IMR-90 (cell line): ENCODE results near the gene ZNF862. TPM values are rescaled to one million over a fixed set of nuclear protein-coding genes. Genes with fewer than 3 reads are reported as not detected.
A peak's percentile ranks its signal among the peaks of the same experiment; 100 is the strongest.

Experiments
- ATAC-seq: fragments of 200-7000 bp; cut with Tn5 transposase; 2 replicates; pipeline ENCODE4 v1.9.1; 2020; ENCODE audit warnings: low read depth, mild to moderate bottlenecking, moderate library complexity
- BruUV-seq: library from RNA; stranded (reverse); fragments of 400-500 nt; replicated peaks from 2 replicates; lab custom pipeline; 2021; lab: Mats Ljungman, UMichigan
- CTCF ChIA-PET: fragments of 300-600 bp; formaldehyde crosslinking; extraction: SDS; loops from one replicate; lab custom pipeline; 2021; ENCODE audit warnings: antibody characterized with exemption; lab: Yijun Ruan, JAX
- POLR2A ChIA-PET: fragments of 300-600 bp; sonication (Branson Sonifier 250); formaldehyde crosslinking; loops from one replicate; lab custom pipeline; 2022; ENCODE audit warnings: antibody characterized with exemption; ENCODE audit not compliant: unreplicated experiment; lab: Charles Lee
- DNase-seq: peaks from one replicate; pipeline ENCODE4 v3.0.0; 2013
- H2AFZ ChIP-seq: replicated peaks from 2 replicates; pipeline ENCODE3; 2013; ENCODE audit warnings: low read length, mild to moderate bottlenecking; ENCODE audit not compliant: poor library complexity
- H2AK5ac ChIP-seq: 2 replicates; pipeline ENCODE4 v1.6.1; 2013; ENCODE audit warnings: low read depth, low read length, inconsistent platforms
- H2AK9ac ChIP-seq: replicated peaks from 2 replicates; pipeline ENCODE3; 2013; ENCODE audit warnings: mild to moderate bottlenecking, low read depth, low read length, moderate library complexity; ENCODE audit not compliant: poor library complexity
- H2BK120ac ChIP-seq: 2 replicates; pipeline ENCODE4 v1.6.1; 2013; ENCODE audit warnings: low read depth, low read length, inconsistent platforms
- H2BK15ac ChIP-seq: 3 replicates; pipeline ENCODE4 v1.6.1; 2013; ENCODE audit warnings: low read depth, low read length, inconsistent platforms
- H2BK20ac ChIP-seq: 2 replicates; pipeline ENCODE4 v1.6.1; 2013; ENCODE audit warnings: low read depth, mild to moderate bottlenecking, inconsistent platforms, low read length, moderate library complexity
- H2BK5ac ChIP-seq: 2 replicates; pipeline ENCODE4 v1.6.1; 2013; ENCODE audit warnings: mild to moderate bottlenecking, low read depth, low read length, inconsistent platforms; ENCODE audit not compliant: poor library complexity, severe bottlenecking
- H3K14ac ChIP-seq: replicated peaks from 2 replicates; pipeline ENCODE4 v1.6.1; 2013; ENCODE audit warnings: low read depth, low read length, inconsistent platforms
- H3K18ac ChIP-seq: 2 replicates; pipeline ENCODE4 v1.6.1; 2013; ENCODE audit warnings: low read depth, low read length, control low read depth
- H3K23ac ChIP-seq: 2 replicates; pipeline ENCODE4 v1.6.1; 2013; ENCODE audit warnings: low read depth, low read length, inconsistent platforms
- H3K27ac ChIP-seq: 2 replicates; pipeline ENCODE4 v1.5.1; 2013; ENCODE audit warnings: mild to moderate bottlenecking, control low read depth, low read length; ENCODE audit not compliant: insufficient read depth
- H3K27me3 ChIP-seq: 2 replicates; pipeline ENCODE4 v1.6.1; 2013; ENCODE audit warnings: low read length; ENCODE audit not compliant: control insufficient read depth, insufficient read depth
- H3K36me3 ChIP-seq: 2 replicates; pipeline ENCODE4 v1.6.1; 2013; ENCODE audit warnings: low read length, mixed read lengths; ENCODE audit not compliant: control insufficient read depth, insufficient read depth
- H3K4ac ChIP-seq: 2 replicates; pipeline ENCODE4 v1.6.1; 2013; ENCODE audit warnings: low read depth, low read length, inconsistent platforms
- H3K4me1 ChIP-seq: 2 replicates; pipeline ENCODE4 v1.6.1; 2013; ENCODE audit warnings: low read length, mixed read lengths; ENCODE audit not compliant: control insufficient read depth, insufficient read depth
- H3K4me2 ChIP-seq: 2 replicates; pipeline ENCODE4 v1.6.1; 2013; ENCODE audit warnings: low read depth, mild to moderate bottlenecking, control low read depth, low read length, moderate library complexity
- H3K4me3 ChIP-seq: 2 replicates; pipeline ENCODE4 v1.5.1; 2013; ENCODE audit warnings: low read depth, mild to moderate bottlenecking, control low read depth, low read length, moderate library complexity; ENCODE audit not compliant: insufficient read depth
- H3K56ac ChIP-seq: 2 replicates; pipeline ENCODE4 v1.6.1; 2013; ENCODE audit warnings: low read length, inconsistent platforms; ENCODE audit not compliant: insufficient read depth; ENCODE audit errors: extremely low read depth
- H3K79me1 ChIP-seq, 2 experiments: 2 replicates each; pipeline ENCODE4 v1.6.1; 2013; ENCODE audit warnings: low read length in 2 of 2, inconsistent platforms in 1 of 2, low read depth in 1 of 2
- H3K9ac ChIP-seq: 2 replicates; pipeline ENCODE4 v1.6.1; 2013; ENCODE audit warnings: low read depth, low read length, control low read depth
- H3K9me1 ChIP-seq: 2 replicates; pipeline ENCODE4 v1.6.1; 2013; ENCODE audit warnings: low read length, inconsistent platforms; ENCODE audit not compliant: insufficient read depth
- H3K9me3 ChIP-seq: 2 replicates; pipeline ENCODE4 v1.6.1; 2013; ENCODE audit warnings: low read length; ENCODE audit not compliant: control insufficient read depth, insufficient read depth
- H4K20me1 ChIP-seq: 2 replicates; pipeline ENCODE4 v1.6.1; 2013; ENCODE audit warnings: low read length, inconsistent platforms; ENCODE audit not compliant: insufficient read depth
- H4K5ac ChIP-seq: 2 replicates; pipeline ENCODE4 v1.6.1; 2013; ENCODE audit warnings: mild to moderate bottlenecking, low read depth, low read length, control low read depth
- H4K8ac ChIP-seq, 2 experiments: 2 replicates each; pipeline ENCODE4 v1.6.1; 2013; ENCODE audit warnings: low read depth in 2 of 2, low read length in 2 of 2, control low read depth in 1 of 2, inconsistent platforms in 1 of 2
- H4K91ac ChIP-seq: 2 replicates; pipeline ENCODE4 v1.6.1; 2013; ENCODE audit warnings: low read depth, low read length, inconsistent platforms; ENCODE audit not compliant: insufficient read depth
- BHLHE40 ChIP-seq: fragments of 150-350 bp; IDR thresholded peaks from 2 replicates; pipeline ENCODE4 v1.6.1; 2016; ENCODE audit warnings: mild to moderate bottlenecking, low read depth, low read length
- FOS ChIP-seq: fragments of 150-350 bp; IDR thresholded peaks from 2 replicates; pipeline ENCODE4 v1.6.1; 2016; ENCODE audit warnings: low read depth, low read length
- MAFK ChIP-seq: IDR thresholded peaks from 2 replicates; pipeline ENCODE4 v1.6.1; 2012; ENCODE audit warnings: low read depth, low read length, improper control_type of control experiment
- POLR2A ChIP-seq: IDR thresholded peaks from 2 replicates; pipeline ENCODE4 v1.6.1; 2012; ENCODE audit warnings: mild to moderate bottlenecking, low read depth, low read length
- RAD21 ChIP-seq: IDR thresholded peaks from 2 replicates; pipeline ENCODE4 v1.6.1; 2012; ENCODE audit warnings: low read length, improper control_type of control experiment
- RCOR1 ChIP-seq: IDR thresholded peaks from 2 replicates; pipeline ENCODE4 v1.6.1; 2012; ENCODE audit warnings: mild to moderate bottlenecking, low read length, improper control_type of control experiment; ENCODE audit not compliant: insufficient replicate concordance
- RFX5 ChIP-seq: IDR thresholded peaks from 2 replicates; pipeline ENCODE4 v1.8.0; 2012; ENCODE audit warnings: low read depth, mild to moderate bottlenecking, low read length, moderate library complexity
- SMC3 ChIP-seq: fragments of 150-350 bp; IDR thresholded peaks from 2 replicates; pipeline ENCODE4 v1.6.1; 2016; ENCODE audit warnings: low read depth, mild to moderate bottlenecking, antibody characterized with exemption, low read length, moderate library complexity
- WGBS, 2 experiments: methylation state at CpG; one replicate each; pipeline versions ENCODE4 v1.1.5 to v1.1.7; 2013; ENCODE audit warnings: missing lambda C conversion rate in 2 of 2; ENCODE audit not compliant: insufficient read length in 1 of 2; ENCODE audit errors: extremely low coverage in 2 of 2; 5-methylcytosine and 5-hydroxymethylcytosine counted together
- dilution Hi-C: fragments of 300-500 bp; cut with HindIII; formaldehyde crosslinking; loops from one replicate; pipeline ENCODE4 v1.14.3; 2018; ENCODE audit warnings: low sequenced_read_pairs; ENCODE audit not compliant: unreplicated experiment
- in situ Hi-C: fragments of 300-500 bp; cut with MboI; formaldehyde crosslinking; loops from 3 replicates; pipeline ENCODE4 v1.14.3; 2019; ENCODE audit warnings: low sequenced_read_pairs, inconsistent platforms, mixed read lengths
- intact Hi-C: fragments of 100-400 bp; cut with micrococcal nuclease; formaldehyde crosslinking; loops from 2 replicates; pipeline ENCODE4 v1.10.0; 2022
- polyA plus RNA-seq, 3 experiments: library from polyadenylated mRNA; depleted of rRNA; stranded (reverse); fragments of >200 nt; gene quantifications; 2 replicates each; pipeline ENCODE4 v1.2.3, GENCODE V29; 2012; ENCODE audit warnings: low replicate concordance in 1 of 3
- total RNA-seq: library from RNA; depleted of rRNA; stranded (reverse); fragments of >200 nt; gene quantifications from 2 replicates; pipeline ENCODE4 v1.2.3, GENCODE V29; 2012
- TF ChIP-seq, protein P1 (sequence below): conservative IDR thresholded peaks from 2 replicates; pipeline ENCODE4 v1.5.1; 2012; ENCODE audit warnings: mild to moderate bottlenecking, low read depth, low read length, improper control_type of control experiment
- TF ChIP-seq, protein P2 (sequence below): fragments of 150-350 bp; IDR thresholded peaks from 2 replicates; pipeline ENCODE4 v1.6.1; 2016; ENCODE audit warnings: low read depth, mild to moderate bottlenecking, low read length, moderate library complexity, borderline replicate concordance

Gene ZNF862
- total and polyA plus RNA-seq, 2 of the 4 experiments (the other 2 are of a cell fraction): 5.9 to 10.8 TPM

DNA sequence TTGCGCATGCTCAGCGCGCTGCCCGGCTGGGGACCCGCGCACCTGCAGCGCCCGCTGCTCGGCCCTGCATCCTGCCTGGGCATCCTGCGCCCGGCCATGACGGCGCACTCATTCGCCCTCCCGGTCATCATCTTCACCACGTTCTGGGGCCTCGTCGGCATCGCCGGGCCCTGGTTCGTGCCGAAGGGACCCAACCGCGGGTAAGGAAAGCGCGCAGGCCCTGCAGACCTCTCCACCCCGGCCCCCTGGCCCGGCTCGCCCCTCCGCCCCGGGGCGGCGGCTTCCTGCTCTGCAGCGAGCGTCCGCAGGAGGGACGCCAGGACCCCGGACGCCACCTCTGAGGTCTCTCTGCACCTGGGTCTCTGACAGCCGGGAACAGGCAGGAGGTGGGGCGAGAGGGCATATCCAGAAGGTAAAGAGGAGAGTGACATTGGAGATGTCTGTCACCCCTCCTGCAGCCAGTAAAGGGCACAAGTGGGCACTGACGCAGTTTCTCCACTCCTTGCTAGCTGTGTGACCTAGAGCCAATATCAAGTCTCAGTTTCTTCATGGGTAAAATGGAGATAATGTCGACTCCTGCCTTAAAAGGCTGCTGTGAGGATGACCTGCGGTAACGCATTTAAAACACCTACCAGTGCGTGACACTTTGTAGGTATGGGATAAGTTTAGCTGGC lies 35.9 kb downstream of the ZNF862 start:
- BruUV-seq: no TSS peak
- Histone ChIP-seq H3K4me3 (peak overlapping the region; percentile 74), H4K8ac (no peak overlapping the region; a peak in 1 of 4 replicates), H3K27ac (no peak overlapping the region), H2BK20ac (no peak overlapping the region), H3K4ac (no peak overlapping the region), H2AFZ (peak overlapping the region; percentile 98), H2BK15ac (no peak overlapping the region), H3K4me2 (peak overlapping the region; percentile 87), H3K79me1 (peaks cover 0 to 6% of the 10 kb centered on the region in 2 experiments; a peak in 1 of 4 replicates), H4K91ac (no peak overlapping the region), H3K18ac (no peak overlapping the region), H3K23ac (no peak overlapping the region), H3K14ac (no peak overlapping the region), H3K9me3 (no peaks in the 10 kb centered on the region), H3K27me3 (no peaks in the 10 kb centered on the region), H3K36me3 (no peaks in the 10 kb centered on the region), H3K4me1 (peaks cover 3% of the 10 kb centered on the region), H4K20me1 (no peaks in the 10 kb centered on the region), H2AK9ac (peak overlapping the region; percentile 20), H3K9me1 (no peaks in the 10 kb centered on the region), H3K9ac (0 out of 2 replicates have a peak overlapping the region, but pooled peaks have one; percentile 32), H2BK5ac (no peak overlapping the region), H2AK5ac (no peak overlapping the region), H4K5ac (no peak overlapping the region), H3K56ac (no peak overlapping the region), H2BK120ac (no peak overlapping the region)
- TF ChIP-seq, protein P1, sequence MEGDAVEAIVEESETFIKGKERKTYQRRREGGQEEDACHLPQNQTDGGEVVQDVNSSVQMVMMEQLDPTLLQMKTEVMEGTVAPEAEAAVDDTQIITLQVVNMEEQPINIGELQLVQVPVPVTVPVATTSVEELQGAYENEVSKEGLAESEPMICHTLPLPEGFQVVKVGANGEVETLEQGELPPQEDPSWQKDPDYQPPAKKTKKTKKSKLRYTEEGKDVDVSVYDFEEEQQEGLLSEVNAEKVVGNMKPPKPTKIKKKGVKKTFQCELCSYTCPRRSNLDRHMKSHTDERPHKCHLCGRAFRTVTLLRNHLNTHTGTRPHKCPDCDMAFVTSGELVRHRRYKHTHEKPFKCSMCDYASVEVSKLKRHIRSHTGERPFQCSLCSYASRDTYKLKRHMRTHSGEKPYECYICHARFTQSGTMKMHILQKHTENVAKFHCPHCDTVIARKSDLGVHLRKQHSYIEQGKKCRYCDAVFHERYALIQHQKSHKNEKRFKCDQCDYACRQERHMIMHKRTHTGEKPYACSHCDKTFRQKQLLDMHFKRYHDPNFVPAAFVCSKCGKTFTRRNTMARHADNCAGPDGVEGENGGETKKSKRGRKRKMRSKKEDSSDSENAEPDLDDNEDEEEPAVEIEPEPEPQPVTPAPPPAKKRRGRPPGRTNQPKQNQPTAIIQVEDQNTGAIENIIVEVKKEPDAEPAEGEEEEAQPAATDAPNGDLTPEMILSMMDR: no peak
- TF ChIP-seq POLR2A (no peak), MAFK (no peak), SMC3 (no peak), RFX5 (no peak), FOS (no peak), RCOR1 (no peak), BHLHE40 (no peak), RAD21 (no peak)
- TF ChIP-seq, protein P2, sequence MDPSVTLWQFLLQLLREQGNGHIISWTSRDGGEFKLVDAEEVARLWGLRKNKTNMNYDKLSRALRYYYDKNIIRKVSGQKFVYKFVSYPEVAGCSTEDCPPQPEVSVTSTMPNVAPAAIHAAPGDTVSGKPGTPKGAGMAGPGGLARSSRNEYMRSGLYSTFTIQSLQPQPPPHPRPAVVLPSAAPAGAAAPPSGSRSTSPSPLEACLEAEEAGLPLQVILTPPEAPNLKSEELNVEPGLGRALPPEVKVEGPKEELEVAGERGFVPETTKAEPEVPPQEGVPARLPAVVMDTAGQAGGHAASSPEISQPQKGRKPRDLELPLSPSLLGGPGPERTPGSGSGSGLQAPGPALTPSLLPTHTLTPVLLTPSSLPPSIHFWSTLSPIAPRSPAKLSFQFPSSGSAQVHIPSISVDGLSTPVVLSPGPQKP: no peak
- DNase-seq: no peak
- dilution Hi-C loops: no loop called here
- intact Hi-C loops: loop anchor here (2.0 kb wide), 1 partner anchor 35 kb away; the partner anchor contains the start of gene ZNF862
- peak; percentile 28; the same call in 1 of the 2 replicates for ATAC-seq
- 0% methylated on average over 29 of the region's 46 CpGs; no CpG with 5 or more reads in 1 of the 2 experiments for WGBS, 2 experiments
- in situ Hi-C loops: loop anchor here (25.0 kb wide), 1 partner anchor 538 kb away; a partner anchor contains a TSS
- POLR2A ChIA-PET: no interaction called here
- CTCF ChIA-PET: no interaction called here
